Left ventricle myocardium superior (tissue), 1 donor: ENCODE measurements around the gene PAX5. TPM values are rescaled to one million over a fixed set of nuclear protein-coding genes. Genes with fewer than 3 reads are reported as not detected.

Experiments
- ATAC-seq: fragments of 200-7000 bp; cut with Tn5 transposase; one replicate; pipeline ENCODE4 v1.9.1; 2020; ENCODE audit warnings: mild to moderate bottlenecking, moderate library complexity
- DNase-seq: peaks from one replicate; pipeline ENCODE4 v3.0.0-alpha.2; 2020
- intact Hi-C: fragments of 100-400 bp; cut with micrococcal nuclease; formaldehyde crosslinking; loops from one replicate; pipeline ENCODE4 v1.11.0; 2022
- total RNA-seq: library from RNA; stranded (reverse); fragmentation: NEBNext Ultra II Directional; extraction: Animal tissue kit (Norgen Biotek cat#: 25700); gene quantifications from one replicate; pipeline ENCODE4 v1.2.1, GENCODE V29; 2021
- donor health status: DM: no; HTN: yes; CAD: no; lungs with severe emphysema.

The PAX5 gene
- total RNA-seq, 1 donor from 2014 or later: not detected

GRCh38 chr9:36993933-36994764, 39.9 kb downstream of the PAX5 start:
- intact Hi-C loops: no loop called here
- DNase-seq: no peak
- no peak for ATAC-seq

GRCh38 chr9:36992501-36993316, 41.4 kb downstream of the PAX5 start:
- DNase-seq (no peak), ATAC-seq (no peak)
- intact Hi-C loops: no loop called here

DNA sequence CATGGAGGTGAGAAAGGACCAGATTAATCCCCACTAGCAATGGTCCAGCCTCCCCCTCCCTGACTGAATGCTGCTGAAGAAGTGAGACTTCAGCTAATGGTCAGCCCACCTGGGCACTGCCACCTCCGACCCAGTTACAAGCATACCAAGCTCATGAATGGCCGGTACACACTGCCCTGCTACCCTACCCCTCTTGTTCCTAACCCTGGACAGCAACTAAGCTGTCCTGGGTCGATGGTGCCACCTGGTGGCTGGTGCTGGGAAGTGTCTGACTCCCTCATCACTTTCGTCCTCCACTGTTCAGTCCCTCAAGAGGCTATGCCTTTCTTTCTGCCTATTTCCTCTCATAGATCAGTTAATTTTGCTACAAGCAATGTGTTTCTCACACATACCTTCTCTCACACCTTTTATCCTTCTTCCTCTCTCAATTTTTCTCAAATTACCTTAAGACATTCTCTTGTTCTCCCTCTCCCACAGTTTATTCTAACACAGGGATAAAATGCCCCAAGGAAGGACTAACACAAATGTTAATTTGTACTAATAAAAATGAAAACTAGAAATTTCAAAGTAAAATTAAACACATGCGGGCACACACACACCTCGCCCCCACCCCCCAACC, 42.4 kb downstream of the PAX5 start:
- DNase-seq (no peak), ATAC-seq (no peak)
- intact Hi-C loops: no loop called here

DNA sequence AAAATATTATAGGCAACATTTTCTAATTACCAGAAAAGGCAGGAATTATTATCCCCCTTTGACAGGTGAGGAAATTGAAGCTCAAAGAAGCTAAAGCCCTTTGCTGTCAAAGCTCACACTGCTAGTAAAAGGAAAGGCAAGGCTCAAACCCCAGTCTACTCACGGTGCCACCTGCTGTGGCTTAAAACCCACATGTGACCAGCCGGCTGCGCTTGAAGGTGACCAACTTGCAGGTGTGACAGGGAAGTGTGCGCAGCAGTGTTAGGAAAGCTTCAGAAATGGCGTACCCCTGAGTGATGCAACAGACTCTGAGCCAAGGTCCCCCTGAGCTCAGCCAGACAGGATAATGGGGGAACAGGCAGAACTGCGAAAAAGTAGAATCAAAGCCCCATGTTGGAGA, 45.2 kb downstream of the PAX5 start:
- intact Hi-C loops: no loop called here
- ATAC-seq (no peak), DNase-seq (no peak)

DNA sequence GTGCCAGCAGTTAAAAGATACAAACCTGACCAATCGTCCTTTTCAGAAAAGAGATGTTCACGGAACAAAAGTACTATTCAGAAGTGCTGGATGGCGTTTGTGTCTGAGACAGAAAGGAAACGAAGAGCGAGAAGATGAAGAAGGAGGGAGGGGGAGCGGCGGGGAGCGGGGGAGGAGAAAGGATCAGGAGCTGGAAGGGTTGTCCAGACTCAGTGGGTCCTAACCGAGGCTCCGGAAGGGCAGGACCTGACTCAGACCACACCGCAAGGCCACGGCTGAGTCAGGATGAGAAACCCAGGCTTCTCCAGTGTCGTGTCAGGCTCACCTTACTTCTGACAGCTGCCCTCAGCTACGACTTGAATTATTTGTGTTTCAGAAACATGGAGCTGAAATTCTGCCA, 46.2 kb downstream of the PAX5 start:
- DNase-seq (no peak), ATAC-seq (no peak)
- intact Hi-C loops: no loop called here

DNA sequence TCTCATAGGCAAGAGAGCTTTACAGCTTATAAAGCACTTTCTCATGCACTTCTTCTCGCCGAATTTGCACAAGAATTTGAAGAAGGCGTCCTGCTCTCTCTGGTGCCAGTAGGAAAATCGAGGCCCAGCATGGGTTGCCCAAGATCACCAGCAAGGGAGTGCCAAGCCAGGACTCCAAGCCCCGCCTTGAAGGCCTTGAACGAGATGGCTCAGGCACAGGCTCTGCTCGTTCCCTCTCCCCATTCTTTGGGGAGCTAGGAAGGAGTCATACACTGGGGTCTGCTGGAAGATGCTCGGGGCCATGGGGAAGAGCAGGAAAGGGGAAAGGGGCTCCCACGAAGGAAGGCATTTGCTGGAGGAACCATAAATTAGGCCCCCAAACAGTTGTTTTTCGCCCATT, 46.7 kb downstream of the PAX5 start:
- intact Hi-C loops: no loop called here
- no peak for ATAC-seq
- no peak for DNase-seq

GRCh38 chr9:36986468-36987408, 47.3 kb downstream of the PAX5 start:
- ATAC-seq: no peak
- intact Hi-C loops: no loop called here

GRCh38 chr9:36985769-36986467, 48.1 kb downstream of the PAX5 start:
- intact Hi-C loops: no loop called here
- no peak for DNase-seq
- no peak for ATAC-seq

More at GRCh38 chr9:36986468-36987408, 47.3 kb downstream of the PAX5 start:
- no peak for DNase-seq

- ATAC-seq (no peak), DNase-seq (no peak)
- intact Hi-C loops: no loop called here
These were observed 48.9 kb downstream of the PAX5 start for GRCh38 chr9:36985061-36985768.

DNA sequence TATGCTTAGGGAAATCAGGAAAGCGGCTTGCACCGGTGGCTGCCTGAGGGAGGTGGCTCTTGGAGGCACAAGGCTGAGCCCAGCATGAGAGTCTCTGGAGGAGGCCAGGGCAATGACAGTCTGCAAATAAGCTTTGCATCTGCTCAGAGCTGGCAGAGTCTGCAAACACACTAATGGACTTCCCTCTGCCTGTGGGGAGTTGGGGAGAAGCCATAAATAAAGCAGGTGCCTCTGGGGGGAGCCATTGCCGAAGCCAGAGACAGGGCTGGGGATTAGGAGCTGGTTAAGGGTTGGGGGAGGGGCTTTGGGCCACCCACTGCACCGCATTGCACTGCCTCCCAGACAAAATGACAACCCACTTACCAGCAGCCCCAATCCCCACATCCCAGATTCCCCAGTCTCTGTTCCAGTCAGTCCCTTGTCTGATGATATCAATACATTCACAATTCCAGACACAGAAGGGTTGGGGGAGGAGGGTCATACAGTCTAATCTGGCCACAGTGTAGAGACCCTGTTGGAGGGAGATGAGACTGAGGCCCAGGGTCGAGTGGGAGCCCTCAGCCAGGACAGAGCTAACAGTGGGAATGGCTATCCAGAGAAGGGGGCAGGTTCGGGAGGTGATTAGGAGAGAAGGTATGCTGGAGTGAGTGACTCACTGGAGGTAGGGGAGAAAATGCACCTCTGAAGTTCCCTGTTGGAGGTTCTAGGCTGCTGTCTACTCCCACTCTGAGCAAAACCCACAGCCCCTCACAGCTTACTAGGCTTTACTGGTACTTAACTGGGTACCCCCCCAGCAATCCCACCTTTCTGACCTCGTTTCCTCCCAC, 53.7 kb downstream of the PAX5 start:
- no peak for ATAC-seq
- no peak for DNase-seq
- intact Hi-C loops: no loop called here

DNA sequence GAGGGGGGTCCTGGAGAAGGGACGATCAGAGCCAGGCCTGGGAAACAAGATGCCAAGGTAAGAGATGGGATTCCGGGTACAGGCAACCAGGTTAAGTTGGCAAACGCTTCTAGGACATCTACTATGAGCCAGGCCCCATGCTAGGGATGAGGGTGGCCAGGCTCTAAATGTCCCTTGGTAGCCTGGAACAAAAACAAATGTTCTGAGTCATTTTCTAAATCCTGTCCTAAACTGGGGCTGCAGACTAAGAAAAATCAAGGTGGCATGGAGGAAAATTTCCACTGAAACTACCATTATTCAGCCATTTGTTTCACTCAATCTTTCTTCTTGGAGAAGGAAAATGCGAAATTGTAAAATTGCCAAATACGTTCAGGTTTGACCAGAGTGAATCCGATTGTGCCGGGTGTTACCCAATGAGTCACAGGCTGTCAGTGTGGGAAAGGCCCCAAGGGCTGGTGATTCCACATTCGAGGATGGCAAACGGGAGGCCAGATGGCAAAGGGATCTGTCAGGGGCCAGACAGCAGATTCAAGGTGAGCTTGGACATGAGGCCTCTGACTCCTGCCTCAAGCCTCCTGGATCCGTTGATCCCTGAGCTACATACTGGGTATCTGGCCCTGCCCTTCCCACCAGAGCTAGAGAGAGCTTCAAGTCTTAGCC, 57.6 kb downstream of the PAX5 start:
- intact Hi-C loops: no loop called here
- ATAC-seq: no peak
- no peak for DNase-seq

- ATAC-seq: no peak
- DNase-seq: no peak
- intact Hi-C loops: no loop called here
These were observed 59.3 kb downstream of the PAX5 start for GRCh38 chr9:36974731-36975130.

- ATAC-seq (no peak), DNase-seq (no peak)
- intact Hi-C loops: no loop called here
These were observed 62.1 kb downstream of the PAX5 start for GRCh38 chr9:36971935-36972488.

- ATAC-seq: no peak
- intact Hi-C loops: no loop called here
These were observed 63.8 kb downstream of the PAX5 start for GRCh38 chr9:36970007-36970888.

DNA sequence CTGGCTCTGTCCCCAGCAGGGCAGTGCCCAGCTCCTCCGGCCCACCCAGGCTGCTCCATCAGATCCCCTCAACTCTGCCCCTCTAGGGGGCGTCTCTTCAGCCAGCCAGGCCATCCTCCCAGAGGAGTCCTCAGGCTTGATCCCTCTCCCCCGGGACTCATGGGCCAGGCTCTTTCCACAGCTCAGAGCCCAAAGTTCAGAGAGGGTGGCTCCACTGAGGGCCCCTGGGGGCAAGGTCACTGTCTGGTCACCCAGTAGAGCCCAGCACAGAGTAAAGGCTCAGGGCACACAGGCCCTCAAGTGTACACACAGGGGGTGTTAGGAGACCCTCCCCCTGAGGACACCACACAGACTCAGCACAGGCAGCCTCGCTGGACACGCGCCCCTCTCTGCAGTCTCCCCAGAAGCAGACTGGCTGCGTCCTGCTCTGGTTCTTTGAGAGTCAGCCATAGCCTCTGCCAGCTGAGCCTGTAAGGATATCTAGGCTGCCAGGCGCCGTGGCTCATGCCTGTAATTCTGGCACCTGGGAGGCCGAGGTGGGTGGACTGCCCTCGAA, 64.8 kb downstream of the PAX5 start:
- DNase-seq (no peak), ATAC-seq (no peak)
- intact Hi-C loops: no loop called here

More at GRCh38 chr9:36970007-36970888, 63.8 kb downstream of the PAX5 start:
- DNase-seq: no peak
